Sigmoid colon (tissue), 4 donors: ENCODE data around the gene NDUFV2.

Source experiments
- CTCF ChIP-seq, 4 experiments: fragments of 450-650 bp in 3 of 4; fragments of 200-600 bp in 1 of 4; IDR thresholded peaks; one replicate each; pipeline ENCODE4 v1.5.1; 2016 to 2019; ENCODE audit warnings: antibody characterized with exemption in 4 of 4, mild to moderate bottlenecking in 3 of 4, moderate library complexity in 2 of 4
- EP300 ChIP-seq, 4 donors: sonication (generic); formaldehyde crosslinking; IDR thresholded peaks; one replicate each; pipeline ENCODE4 v1.6.1; 2017; ENCODE audit warnings: antibody characterized with exemption in 4 of 4
- POLR2A ChIP-seq, 2 donors: fragments of 450-650 bp; IDR thresholded peaks; one replicate each; pipeline ENCODE4 v1.6.1; 2016; ENCODE audit warnings: antibody characterized with exemption in 2 of 2, mild to moderate bottlenecking in 2 of 2, moderate library complexity in 2 of 2
- POLR2AphosphoS5 ChIP-seq, 4 donors: sonication (generic); formaldehyde crosslinking; IDR thresholded peaks; one replicate each; pipeline ENCODE4 v1.6.1; 2017; ENCODE audit warnings: antibody characterized with exemption in 4 of 4

GRCh38 chr18:9081940-9082339 lies 20.6 kb upstream of the NDUFV2 start:
- no peak for TF ChIP-seq CTCF (IDR thresholded peaks at IDR 0.05)
- TF ChIP-seq POLR2AphosphoS5 (IDR thresholded peaks at IDR 0.05) = no peak
- TF ChIP-seq POLR2A (IDR thresholded peaks at IDR 0.05) = no peak
- no peak for TF ChIP-seq EP300 (IDR thresholded peaks at IDR 0.05)
